Transverse colon (tissue), 4 donors: ENCODE results near the gene CCT3. TPM values are rescaled to one million over a fixed set of nuclear protein-coding genes. Genes with fewer than 3 reads are reported as not detected.

Experiments
- DNase-seq: peaks from one replicate; pipeline ENCODE4 v3.0.0-alpha.2; 2019
- H3K27ac ChIP-seq, 4 donors: fragments of 200-600 bp; sonication (generic); 2 replicates each; pipeline ENCODE4 v1.5.1; 2016 to 2018; ENCODE audit warnings: inconsistent platforms in 4 of 4
- H3K27me3 ChIP-seq: fragments of 200-600 bp; sonication (generic); 2 replicates; pipeline ENCODE4 v1.5.1; 2017; ENCODE audit warnings: inconsistent platforms
- H3K36me3 ChIP-seq, 4 donors: fragments of 200-600 bp; sonication (generic); 2 replicates each; pipeline ENCODE4 v1.5.1; 2017 to 2019; ENCODE audit warnings: inconsistent platforms in 4 of 4
- H3K4me1 ChIP-seq, 4 donors: fragments of 200-600 bp; sonication (generic); 2 replicates each; pipeline ENCODE4 v1.5.1; 2017 to 2020; ENCODE audit warnings: inconsistent platforms in 4 of 4
- H3K4me3 ChIP-seq, 4 donors: fragments of 200-600 bp; sonication (generic); 1 replicate in 1 of 4; 2 replicates in 3 of 4; pipeline versions ENCODE4 v1.5.1 to v1.6.1; 2017 to 2019; ENCODE audit warnings: inconsistent platforms in 4 of 4
- H3K9me3 ChIP-seq, 2 donors: fragments of 200-600 bp; sonication (generic); 2 replicates each; pipeline ENCODE4 v1.5.1; 2017 to 2019; ENCODE audit warnings: inconsistent platforms in 2 of 2
- EP300 ChIP-seq: sonication (generic); formaldehyde crosslinking; IDR thresholded peaks from one replicate; pipeline ENCODE4 v1.6.1; 2017; ENCODE audit warnings: antibody characterized with exemption, low read depth
- POLR2A ChIP-seq: fragments of 450-650 bp; IDR thresholded peaks from one replicate; pipeline ENCODE4 v1.6.1; 2016; ENCODE audit warnings: antibody characterized with exemption, mild to moderate bottlenecking, moderate library complexity
- POLR2AphosphoS5 ChIP-seq, 3 donors: sonication (generic); formaldehyde crosslinking; IDR thresholded peaks; one replicate each; pipeline ENCODE4 v1.6.1; 2016; ENCODE audit warnings: antibody characterized with exemption in 3 of 3
- WGBS, 2 donors: methylation state at CpG; one replicate each; pipeline ENCODE4 v1.1.5; 2018; ENCODE audit warnings: low coverage in 1 of 2; 5-methylcytosine and 5-hydroxymethylcytosine counted together
- in situ Hi-C, 4 donors: fragments of 200-750 bp; cut with MboI; loops; one replicate each; pipeline versions ENCODE4 v1.15.0 to v1.15.1; 2017; ENCODE audit warnings: low sequenced_read_pairs in 3 of 4, low pct_ligation_motif_present in 1 of 4, low pct_unique_long_range_greater_than_20kb in 1 of 4
- intact Hi-C: fragments of 100-400 bp; cut with DNase I; formaldehyde crosslinking; loops from one replicate; pipeline ENCODE4 v1.15.1; 2023; ENCODE audit warnings: low total_unique reads
- total RNA-seq, 4 donors: library from RNA; depleted of rRNA; stranded (reverse); fragments of >200 nt; gene quantifications; one replicate each; pipeline ENCODE4 v1.1.0, GENCODE V29; 2016
- TF ChIP-seq, protein P1 (sequence below), 5 experiments: fragments of 200-600 bp in 3 of 5; fragments of 450-650 bp in 2 of 5; sonication (generic) in 3 of 5; IDR thresholded peaks; 1 replicate in 2 of 5; 2 replicates in 3 of 5; pipeline ENCODE4 v1.5.1; 2016 to 2017; ENCODE audit warnings: antibody characterized with exemption in 5 of 5, inconsistent platforms in 3 of 5, mild to moderate bottlenecking in 2 of 5, moderate library complexity in 1 of 5

CCT3 gene
- total RNA-seq, 4 donors from 2014 or later, result 55.1 to 145 (median 90.7) TPM

DNA sequence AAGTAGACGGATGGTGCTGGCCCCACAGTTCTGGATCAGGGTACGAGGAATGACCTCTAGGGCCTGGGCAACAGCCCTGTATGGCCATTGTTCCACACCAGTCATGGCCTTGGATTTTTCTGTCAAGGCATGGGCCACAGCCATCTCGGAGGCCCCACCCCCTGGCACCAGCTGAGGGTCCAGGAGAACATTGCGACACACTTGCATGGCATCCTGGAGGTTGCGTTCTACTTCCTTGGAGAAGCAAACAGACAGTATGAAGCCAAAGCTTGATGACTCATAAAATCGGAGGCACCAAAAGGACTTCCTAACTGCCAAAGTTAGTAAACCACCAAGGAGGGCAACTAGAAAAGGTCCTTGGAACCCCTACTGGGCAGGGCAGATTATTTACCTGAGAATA lies 27.1 kb downstream of the CCT3 start:
- in situ Hi-C loops (no loop called here), intact Hi-C loops (no loop called here)

DNA sequence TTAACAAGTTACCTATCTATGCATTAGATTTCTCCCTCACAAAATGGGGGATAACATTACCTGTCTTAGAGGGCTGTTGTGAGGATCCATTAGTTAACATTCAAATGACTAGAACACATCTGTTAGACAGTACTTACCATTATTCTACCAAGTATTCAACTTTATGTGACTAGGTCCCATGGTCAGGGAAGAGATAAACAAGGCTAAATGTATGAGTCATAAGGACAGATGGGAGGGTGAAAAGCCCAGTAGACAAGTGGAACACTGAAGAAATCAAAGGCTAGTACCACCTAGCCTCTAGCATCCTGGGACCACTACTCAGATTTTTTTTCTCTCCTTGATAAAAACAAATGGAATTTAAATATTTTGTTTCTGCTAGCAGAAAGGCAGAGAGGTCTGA lies 30.0 kb downstream of the CCT3 start:
- Histone ChIP-seq H3K9me3 (no peaks in the 10 kb centered on the region), H3K36me3 (peaks cover 0 to 64% (median 26%) of the 10 kb centered on the region in 4 donors)

More for the DNA sequence above, 27.1 kb downstream of the CCT3 start:
- Histone ChIP-seq H3K36me3 (peaks cover 0 to 80% (median 37%) of the 10 kb centered on the region in 4 donors), H3K4me1 (no peaks in the 10 kb centered on the region), H3K4me3 (no peak overlapping the region), H3K27me3 (no peaks in the 10 kb centered on the region), H3K27ac (no peak overlapping the region), H3K9me3 (no peaks in the 10 kb centered on the region)
- no peak for DNase-seq
- TF ChIP-seq, protein P1, sequence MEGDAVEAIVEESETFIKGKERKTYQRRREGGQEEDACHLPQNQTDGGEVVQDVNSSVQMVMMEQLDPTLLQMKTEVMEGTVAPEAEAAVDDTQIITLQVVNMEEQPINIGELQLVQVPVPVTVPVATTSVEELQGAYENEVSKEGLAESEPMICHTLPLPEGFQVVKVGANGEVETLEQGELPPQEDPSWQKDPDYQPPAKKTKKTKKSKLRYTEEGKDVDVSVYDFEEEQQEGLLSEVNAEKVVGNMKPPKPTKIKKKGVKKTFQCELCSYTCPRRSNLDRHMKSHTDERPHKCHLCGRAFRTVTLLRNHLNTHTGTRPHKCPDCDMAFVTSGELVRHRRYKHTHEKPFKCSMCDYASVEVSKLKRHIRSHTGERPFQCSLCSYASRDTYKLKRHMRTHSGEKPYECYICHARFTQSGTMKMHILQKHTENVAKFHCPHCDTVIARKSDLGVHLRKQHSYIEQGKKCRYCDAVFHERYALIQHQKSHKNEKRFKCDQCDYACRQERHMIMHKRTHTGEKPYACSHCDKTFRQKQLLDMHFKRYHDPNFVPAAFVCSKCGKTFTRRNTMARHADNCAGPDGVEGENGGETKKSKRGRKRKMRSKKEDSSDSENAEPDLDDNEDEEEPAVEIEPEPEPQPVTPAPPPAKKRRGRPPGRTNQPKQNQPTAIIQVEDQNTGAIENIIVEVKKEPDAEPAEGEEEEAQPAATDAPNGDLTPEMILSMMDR (IDR thresholded peaks at IDR 0.05), result no peak
- TF ChIP-seq POLR2A (no peak), POLR2AphosphoS5 (IDR thresholded peaks at IDR 0.05) (no peak), EP300 (no peak)
- WGBS, 2 donors, result 83 to 87% methylated on average over 3 to 6 of the region's 6 CpGs

GRCh38 chr1:156305215-156305614 lies 32.9 kb downstream of the CCT3 start:
- in situ Hi-C loops, result no loop called here
- no peak for TF ChIP-seq POLR2AphosphoS5 (IDR thresholded peaks at IDR 0.05)
- no peak for TF ChIP-seq POLR2A
- TF ChIP-seq, protein P1 (IDR thresholded peaks at IDR 0.05), result no peak
- no peak for TF ChIP-seq EP300
- no peak for DNase-seq
- Histone ChIP-seq H3K4me1 (no peaks in the 10 kb centered on the region), H3K27me3 (no peaks in the 10 kb centered on the region), H3K36me3 (peaks cover 0 to 36% (median 13%) of the 10 kb centered on the region in 4 donors), H3K27ac (no peak overlapping the region), H3K9me3 (no peaks in the 10 kb centered on the region), H3K4me3 (no peak overlapping the region)
- intact Hi-C loops, result no loop called here
- 75 to 91% methylated on average over 2 of the region's 2 CpGs for WGBS, 2 donors

More for the DNA sequence above, 30.0 kb downstream of the CCT3 start:
- DNase-seq, result no peak
- no peak overlapping the region for H3K27ac ChIP-seq
- no peaks in the 10 kb centered on the region for H3K27me3 ChIP-seq
- no peak overlapping the region for H3K4me3 ChIP-seq
- in situ Hi-C loops, result no loop called here
- intact Hi-C loops, result no loop called here
- H3K4me1 ChIP-seq, result no peaks in the 10 kb centered on the region
- TF ChIP-seq POLR2A, result no peak
- no peak for TF ChIP-seq POLR2AphosphoS5 (IDR thresholded peaks at IDR 0.05)
- no peak for TF ChIP-seq EP300
- TF ChIP-seq, protein P1 (IDR thresholded peaks at IDR 0.05), result no peak

- in situ Hi-C loops, result no loop called here
- TF ChIP-seq POLR2AphosphoS5 (IDR thresholded peaks at IDR 0.05) (no peak), EP300 (no peak), POLR2A (no peak)
- TF ChIP-seq, protein P1 (IDR thresholded peaks at IDR 0.05), result no peak
- Histone ChIP-seq H3K27me3 (no peaks in the 10 kb centered on the region), H3K9me3 (no peaks in the 10 kb centered on the region), H3K4me1 (no peaks in the 10 kb centered on the region), H3K27ac (no peak overlapping the region), H3K36me3 (peaks cover 0 to 18% (median 4%) of the 10 kb centered on the region in 4 donors), H3K4me3 (no peak overlapping the region)
- WGBS, 2 donors, result 84 to 96% methylated on average over 4 of the region's 4 CpGs
- intact Hi-C loops, result no loop called here
- no peak for DNase-seq
Measured at GRCh38 chr1:156303241-156303640, 34.9 kb downstream of the CCT3 start.
